NOMO-1 treated with dmso at 0.1 percent for 144 hours (cell line): Measurements from ENCODE around the gene JMJD6.
"Not testable (repeated sequence)": the region's sequence is repeated elsewhere in the genome, so short reads cannot be mapped to it uniquely, and the experiment has no call there.

ENCODE experiments used
- DNase-seq: peaks from one replicate; lab custom pipeline; 2025; ENCODE audit not compliant: unreplicated experiment; lab: John Stamatoyannopoulos, UW

Gene JMJD6

DNA sequence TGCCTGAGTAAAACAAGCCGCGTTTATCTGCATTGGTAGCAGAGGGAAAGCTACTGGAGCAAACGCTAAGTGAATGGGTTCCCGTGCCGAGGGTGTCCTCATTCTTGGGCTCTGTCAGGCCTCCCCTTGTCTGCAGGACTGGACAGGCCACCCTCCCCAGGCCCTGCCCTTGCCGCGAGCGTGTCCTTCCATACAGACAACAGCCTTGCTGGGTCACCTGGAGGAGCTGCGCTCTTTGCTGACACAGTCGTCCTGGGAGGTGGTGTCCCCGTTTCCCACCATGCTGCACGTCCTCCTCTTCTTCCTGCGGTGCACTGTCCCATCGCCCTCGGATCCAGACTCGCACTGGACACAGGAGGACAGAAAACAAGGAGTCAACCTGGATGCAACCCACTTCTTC lies 7.9 kb downstream of the JMJD6 start:
- DNase-seq: no peak

DNA sequence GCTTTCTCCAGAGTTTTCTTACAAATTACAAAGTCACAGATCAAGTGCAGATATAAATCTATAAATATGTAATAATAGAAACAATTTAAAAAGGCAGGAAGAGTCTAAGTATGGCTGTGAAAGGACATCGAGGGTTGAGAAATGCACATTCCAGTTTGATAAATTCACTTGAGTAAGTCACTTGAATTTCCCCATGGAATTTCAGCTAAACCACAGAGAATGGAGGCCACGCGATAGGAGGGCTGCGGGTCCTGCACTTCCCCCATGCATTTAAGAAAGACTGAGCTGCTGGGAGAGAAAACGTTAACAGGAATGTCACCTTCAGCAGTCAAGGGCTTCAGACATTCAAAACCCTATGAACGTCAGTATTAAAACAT lies 9.6 kb downstream of the JMJD6 start:
- DNase-seq: no peak

DNA sequence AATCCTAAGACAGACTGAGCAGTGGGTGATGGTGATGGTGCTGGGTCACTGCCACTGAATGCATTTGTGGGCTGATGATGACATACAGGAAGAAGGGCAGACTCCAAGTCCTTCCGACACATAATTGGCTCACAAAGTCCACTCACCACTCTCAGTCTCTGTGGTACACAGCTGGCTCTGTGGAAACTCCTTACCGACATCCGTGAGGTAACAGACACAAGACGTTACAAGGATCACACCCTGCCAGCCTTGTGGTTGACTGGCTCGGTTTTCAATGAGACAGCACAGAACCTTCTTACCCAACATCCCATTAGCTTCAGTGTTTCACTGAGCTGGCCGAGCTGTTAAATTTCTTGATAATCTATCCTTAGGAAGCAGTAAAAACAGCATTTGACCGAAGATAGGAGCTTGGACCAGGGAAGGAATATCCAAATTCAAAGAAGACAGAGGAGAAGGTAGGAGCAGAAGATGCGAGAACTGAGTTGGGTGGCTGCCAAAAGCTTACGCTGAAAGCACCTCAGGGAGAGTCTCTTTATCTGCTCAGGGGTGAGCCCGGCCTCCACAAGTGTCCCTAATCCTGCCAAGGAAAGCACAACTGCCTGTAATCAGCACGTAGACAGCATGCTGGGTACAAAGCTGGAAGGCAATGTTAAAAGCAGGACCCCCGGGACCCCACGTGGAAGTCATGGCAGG lies 10.1 kb downstream of the JMJD6 start:
- peak; percentile 96 for DNase-seq

DNA sequence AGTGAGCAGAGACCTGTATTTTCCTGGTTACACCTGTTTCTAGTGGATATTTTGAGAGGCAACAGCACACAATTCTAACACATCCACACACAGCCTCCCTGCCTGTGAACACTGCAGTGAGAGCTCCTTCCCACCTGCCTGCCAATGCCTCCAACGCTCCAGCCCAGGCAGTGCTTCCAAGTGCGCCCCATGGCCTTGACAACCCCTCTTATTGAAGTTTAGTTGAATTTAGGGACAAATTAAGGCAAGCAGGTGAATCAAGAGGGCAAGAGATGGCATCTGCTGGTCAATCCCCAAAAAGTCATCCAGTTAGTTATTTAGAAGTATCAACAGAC lies 10.9 kb downstream of the JMJD6 start:
- DNase-seq: no peak

DNA sequence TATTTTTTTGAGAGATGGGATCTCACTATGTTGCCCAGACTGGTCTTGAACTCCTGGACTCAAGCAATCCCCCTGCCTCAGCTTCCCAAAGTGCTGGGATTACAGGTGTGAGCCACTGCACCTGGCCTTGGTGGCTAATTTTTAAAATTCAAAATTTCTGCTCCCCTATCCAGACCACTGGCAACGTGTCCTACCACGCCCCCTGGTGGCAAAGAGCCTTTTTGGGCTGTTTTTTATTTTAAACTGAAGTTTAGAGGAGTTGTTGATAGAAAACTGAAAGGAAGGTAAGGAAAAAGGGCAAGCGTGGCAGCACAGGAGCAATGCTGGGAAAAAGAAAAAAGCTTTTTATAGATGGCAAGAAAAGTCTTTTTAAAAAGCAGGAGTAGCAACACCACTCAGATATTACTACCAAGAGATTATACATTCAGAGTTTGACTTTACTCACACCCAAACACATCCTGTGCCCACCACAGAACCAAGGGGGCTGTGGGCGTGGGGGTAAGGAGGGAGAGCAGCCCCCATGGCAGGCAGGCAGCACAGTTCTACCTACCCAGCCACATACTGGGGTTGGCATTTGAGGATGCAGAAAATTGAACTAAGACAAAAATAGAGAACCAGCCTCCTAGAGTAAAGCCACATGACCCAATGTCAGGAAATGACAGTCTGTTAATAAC lies 11.4 kb downstream of the JMJD6 start:
- DNase-seq: no peak

DNA sequence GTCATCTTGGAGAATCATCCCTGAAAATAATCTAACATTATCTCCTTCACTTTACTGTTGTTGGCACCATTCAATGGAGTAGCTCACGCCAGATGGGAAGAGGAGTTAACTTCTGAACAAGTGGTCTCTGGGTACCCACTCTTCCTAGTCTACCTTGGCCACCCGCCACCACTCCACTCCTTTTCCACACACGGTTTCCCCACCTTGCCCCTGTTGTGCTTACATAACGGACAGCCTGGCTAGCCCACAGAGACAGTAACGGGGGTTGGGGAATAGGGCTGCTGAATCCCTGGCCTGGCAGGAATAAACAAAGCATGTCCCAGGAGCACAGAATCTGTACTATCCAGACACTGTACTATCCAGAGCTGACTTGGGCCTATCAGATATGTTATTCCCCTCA lies 12.1 kb downstream of the JMJD6 start:
- no peak for DNase-seq

DNA sequence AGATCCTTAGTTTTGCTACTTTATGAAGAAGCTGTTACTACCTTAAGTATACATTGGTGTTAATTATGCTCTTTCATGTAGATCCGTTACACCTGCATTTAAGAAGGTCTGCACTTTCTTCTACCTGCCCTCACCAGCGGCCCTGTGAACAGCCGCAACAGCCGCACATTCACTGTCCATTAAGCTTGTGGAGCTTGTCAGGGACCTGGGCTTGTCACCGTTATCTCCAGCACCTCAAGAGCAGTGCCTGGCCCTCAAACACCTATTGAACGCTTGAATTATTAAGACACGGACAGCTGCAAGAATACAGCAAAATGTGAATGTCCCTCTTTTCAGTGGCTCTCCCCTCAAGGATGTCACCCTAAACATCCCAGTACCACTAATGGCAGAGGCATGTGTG lies 12.6 kb downstream of the JMJD6 start:
- no peak for DNase-seq

DNA sequence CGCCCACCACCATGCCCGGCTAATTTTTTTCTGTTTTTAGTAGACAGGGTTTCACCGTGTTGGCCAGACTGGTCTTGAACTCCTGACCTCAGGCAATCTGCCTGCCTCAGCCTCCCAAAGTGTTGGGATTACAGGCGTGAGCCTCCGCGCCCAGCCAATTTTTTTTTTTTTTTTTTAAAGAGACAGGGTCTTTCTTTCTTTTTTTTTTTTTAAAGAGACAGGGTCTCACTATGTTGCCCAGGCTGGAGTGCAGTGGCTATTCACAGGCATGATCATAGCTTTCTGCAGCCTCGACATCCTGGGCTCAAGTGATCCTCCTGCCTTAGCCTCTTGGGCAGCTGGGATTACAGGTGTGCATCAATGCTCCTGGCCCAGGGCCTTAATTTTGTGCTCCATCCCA lies 14.1 kb downstream of the JMJD6 start:
- DNase-seq: not testable (repeated sequence)

DNA sequence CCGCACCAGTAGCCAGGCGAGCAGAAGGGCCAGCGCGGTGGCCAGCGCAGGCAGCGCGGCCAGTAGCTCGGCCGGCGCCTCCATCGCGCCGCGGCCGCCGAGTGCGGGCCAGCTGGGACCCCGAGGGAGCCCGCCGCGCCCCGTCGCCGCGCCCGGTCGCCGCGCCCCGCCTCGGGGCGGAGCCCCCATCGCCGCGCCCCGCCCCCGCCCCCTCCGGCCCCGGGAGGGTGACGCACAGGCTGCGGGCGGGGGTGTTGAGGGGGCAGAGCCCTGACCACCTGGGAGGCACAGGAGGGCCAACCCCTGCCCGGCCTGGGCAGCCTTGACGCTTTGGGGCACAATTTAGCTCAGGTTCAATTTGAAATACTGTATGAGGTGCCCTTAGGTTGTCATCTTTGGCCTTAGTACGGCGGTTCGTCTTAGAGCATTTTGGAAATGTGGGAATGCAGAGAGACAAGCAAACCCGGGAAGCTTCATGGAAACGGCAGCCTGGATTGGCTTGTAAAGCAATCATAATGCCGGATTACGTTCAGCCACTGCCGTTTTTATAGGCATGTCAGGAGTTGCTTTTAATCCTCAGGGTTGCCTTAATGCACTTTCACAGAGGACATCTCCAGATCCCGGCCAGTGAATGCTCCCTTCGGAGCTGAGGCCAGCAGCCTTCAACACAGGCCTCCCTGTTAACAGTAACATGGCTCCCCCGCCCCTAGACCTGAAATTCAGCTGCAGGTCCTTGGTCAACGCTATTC lies 15.4 kb downstream of the JMJD6 start, which contains the start of gene MXRA7:
Gene MXRA7, minus strand, starts transcription at position 103 of the 749 bp plus-strand sequence. Its CDS starts 19 bp downstream, at position 84.
- DNase-seq: no peak

DNA sequence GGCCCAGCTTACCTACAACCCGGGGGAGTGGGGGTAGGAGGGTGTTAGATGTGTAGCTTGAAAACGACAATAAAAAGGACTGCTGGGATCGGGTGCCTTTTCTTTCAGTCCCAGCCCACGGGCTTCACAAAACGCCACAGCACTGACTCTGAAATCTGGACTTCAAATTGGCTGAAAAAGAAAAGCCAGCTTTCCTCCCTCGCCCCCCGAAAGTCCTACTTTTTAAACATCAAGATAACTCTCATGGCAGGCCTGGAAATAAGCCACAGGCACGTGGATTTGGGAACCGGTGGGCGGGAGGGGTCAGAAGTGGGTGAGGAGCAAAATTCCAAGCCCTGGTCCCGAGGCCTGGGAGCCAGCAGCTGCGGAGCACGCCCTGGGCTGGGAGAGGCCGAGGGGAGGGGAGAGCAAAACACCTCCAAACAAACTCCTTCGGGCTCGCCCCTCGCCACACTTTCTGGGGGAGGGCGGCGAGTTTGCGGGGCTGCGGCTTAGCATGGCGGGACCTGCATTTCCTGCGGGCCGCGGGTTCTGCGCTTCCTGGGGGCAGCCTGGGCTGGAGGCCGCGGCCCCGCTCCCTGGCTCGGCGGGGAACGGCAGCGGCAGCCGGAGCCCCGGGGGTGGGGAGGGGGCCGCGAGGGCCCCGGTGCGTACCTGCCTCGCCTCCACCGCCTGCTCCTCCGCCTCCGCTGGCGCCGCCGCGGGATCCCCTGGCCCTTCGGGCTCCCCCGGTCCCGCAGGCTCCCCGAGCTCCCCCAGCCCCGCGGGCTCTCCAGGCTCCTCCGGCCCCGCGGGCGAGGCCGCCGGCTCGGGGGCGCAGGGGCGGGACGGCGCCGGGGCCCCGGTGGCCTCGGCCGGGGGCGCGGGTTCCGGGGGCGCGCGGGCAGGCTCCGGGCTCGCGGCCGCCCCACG lies 16.2 kb downstream of the JMJD6 start:
- DNase-seq: not testable (repeated sequence)

DNA sequence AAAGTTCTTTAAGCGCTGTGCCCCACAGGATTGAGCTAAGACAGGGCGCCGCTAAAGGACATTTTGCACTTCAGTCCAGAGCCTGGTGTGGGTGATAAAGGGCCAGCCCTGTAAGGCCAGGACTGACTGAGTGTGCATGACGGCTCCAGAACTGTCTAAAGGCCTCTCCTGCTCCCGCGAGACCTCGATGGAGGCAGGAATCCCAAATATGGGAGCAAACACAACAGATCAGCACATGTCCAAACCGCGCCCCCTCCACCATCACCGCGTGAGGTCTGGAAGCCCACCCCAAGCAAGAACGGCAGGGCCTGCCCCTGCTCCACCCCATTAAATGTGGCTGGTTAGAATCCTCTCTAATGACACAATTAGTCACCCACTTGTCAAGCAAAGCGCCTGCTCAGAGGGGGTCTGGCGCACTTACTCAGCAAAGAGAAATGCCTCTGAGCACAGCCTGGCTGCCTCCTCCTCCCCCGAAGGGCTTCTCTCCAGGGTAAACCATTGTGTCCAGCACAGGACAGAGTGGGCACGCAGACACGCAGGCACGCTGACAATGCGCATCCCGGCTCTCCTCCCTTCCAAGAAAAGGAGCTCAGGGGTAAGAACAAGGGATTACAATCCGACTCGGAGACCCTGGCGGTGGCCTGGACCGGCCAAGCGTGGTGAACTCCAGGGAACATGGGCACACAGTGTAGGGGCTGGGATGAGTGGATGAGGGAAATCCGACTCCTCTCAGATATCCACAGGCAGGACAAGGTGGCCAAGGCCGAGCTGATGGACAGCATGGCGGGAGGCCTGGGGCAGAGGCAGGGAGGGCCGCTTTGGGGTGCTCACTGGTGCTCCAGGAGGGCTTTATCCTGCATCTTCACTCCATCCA lies 17.1 kb downstream of the JMJD6 start:
- DNase-seq: no peak

DNA sequence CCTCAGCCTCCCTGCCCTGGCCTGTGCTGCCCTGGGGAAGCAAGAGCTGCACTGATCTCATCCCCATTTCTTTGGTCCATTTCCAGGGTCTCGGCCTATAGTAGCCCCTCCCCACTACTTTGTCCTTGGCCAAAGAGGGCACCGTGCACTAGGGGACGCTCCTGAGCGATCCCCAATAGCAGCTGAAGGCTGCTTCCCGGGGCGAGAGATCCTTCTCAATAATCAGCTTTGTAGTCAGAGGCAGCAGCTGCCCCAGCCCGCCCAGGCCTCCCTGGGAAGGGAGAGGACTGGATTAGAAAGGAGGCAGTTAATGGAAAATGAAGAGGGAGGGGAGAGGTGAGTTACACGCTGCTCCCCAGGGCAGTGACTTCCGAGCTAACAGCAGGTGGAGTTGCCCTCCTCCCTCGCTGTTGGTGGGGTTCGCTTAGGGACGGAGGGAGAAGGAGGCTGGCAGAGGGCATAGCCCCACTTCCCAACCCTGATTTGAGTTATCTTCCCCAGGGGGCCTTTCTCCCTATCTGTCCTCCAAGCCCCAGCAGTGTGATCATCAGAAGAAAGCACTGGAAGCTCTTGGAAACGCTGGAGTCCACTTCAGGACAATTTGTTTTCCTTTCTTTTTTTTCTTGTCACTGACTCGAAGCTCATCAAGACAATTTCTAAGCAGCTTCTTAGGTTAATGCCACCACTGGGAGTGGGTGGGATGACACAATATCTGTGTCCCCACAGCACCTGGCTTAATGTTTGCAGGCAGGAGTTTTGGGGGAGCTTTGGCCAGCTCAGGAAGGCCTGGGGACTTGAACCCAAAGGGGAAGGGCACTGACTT lies 18.2 kb downstream of the JMJD6 start:
- DNase-seq: no peak

DNA sequence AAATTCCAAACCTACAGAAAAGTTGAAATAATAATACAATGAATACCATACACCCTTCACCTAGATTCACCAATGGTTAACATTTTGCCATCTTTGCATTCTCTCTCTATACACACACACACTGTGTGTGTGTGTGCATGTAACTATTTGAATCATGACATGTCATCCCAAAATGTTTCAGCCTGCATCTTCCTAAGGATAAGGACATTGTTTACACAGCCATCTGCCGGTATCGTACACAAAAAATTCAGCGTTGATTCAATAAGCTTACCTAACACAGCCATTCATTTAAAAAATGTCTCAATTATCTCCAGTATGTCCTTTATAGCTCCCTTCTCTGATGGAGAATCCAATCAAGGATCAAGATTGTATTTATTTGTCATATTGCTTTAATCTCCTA lies 19.6 kb downstream of the JMJD6 start:
- no peak for DNase-seq

DNA sequence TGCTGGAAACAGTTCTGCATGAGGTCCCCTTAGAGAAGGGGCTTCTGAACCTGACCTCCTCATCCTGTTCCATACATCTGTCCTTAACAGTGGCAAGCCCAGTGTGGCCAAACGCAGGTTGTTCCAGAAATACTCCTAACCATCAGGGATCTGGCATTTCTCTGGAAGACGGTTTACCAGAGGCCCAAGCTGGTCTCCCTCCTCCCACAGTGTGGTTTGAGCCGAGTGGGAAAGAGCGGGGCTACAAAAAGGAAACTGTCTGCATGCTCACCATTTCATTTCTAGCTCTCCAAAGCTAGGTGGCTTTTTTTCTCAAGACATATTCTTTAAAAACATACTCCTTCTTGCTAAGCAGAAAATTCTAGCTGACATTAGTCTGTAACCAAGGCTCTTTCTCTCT lies 21.6 kb downstream of the JMJD6 start:
- DNase-seq: no peak

DNA sequence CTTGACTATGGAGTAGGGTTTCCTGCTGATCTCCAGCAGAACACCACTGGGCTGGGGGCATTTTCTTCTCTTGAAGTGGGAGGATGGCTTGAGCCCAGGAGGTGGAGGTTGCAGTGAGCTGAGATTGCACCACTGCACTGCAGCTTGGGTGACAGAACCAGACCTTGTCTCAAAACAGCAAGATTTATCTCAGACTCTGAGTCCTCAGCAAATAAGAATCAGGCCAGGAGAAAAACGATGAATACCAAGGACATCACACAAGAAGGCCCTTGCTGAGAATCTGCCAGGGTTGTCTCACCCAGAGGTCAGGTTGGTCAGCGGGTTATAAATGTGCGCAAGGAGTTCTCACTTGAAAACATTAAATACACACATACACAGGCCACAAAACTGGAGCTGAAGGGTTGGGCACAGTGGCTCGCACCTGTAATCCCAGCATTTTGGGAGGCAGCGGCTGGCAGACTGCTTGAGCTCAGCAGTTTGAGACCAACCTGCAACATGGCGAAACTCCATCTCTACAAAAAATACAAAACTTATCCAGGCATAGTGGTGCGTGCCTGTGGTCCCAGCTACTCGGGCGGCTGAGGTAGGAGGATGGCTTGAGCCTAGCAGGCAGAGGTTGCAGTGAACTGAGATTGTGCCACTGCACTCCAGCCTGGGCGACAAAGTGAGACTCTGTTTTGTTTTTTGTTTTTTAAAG lies 23.3 kb downstream of the JMJD6 start:
- no peak for DNase-seq

DNA sequence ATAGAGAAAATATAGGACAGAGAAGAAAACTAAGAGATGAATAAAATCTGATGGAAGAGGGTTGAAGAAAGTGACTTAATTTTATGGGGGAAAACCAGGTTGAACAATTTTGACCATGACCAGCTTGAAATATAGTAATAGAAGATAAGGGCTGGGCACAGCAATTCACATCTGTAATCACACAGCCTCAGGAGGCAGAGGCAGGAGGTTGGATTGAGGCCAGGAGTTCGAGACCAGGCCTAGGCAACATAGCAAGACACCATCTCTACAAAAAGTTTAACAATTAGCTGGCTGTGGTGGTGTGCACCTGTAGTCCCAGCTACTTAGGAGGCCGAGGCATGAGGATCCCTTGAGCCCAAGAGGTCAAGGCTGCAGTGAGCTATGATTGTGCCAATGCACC lies 24.3 kb downstream of the JMJD6 start:
- no peak for DNase-seq

DNA sequence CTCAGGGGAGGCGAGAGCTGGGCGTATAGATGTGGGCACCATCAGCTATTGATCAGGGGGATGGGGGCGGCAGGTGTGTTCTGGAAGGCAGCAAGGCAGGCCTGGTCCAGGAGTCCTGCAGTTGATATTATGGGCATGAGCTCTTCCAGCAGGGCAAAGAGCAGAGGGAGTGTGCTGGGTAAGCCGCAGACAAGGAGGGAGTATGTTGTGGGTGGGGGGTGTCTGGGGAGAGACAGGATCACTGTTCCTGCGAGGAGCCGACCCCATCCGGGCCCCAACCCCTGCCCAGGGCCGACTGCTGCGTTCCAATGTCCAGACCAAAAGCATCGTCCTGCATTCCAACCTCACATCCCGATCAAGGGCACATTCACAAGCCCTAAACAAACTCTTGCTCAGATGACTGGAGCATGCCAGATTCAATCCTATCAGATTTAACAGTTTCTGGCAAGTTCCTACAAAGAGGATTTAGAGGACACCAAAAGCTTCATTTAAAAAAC lies 24.9 kb downstream of the JMJD6 start:
- DNase-seq: no peak

DNA sequence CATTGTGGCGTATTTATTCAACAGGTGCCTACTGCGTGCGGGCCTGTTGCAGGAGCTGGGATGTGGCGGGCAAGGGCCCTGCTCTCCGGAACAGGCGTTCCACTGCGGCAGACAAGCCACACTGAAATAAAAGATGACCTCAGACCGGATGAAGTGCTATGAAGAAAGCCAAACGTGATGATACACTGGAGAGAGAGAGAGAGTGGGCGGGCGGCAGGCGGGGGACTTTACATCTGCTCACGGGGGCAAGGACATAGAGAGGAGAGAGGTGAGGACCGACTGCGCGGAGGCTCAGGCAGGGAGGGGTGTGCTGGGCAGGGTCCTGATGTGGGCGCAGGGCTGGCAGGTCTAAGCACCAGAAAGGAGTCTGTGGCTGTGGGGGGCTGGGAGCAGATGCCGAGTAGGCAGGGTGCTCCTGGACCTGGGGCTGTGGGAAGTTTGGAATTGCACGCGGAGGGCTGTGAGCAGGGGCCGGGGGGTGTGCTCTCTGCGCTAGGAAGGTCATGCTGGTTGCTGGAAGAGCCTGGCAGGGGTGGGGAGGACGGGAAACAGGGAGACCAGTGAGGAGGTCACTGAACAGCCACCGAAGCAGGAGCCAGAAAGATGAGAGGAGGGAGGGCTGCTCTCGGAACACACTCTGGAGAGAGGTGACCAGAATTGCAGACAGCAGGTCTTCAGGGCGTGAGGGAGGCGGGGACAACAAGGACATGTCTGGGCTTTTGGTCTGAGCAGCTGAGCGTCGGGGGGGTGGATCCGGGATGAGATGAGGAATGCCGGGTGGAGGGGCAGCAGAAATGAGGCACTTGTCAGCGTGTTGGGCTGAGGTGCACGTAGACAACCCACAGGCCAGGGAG lies 25.6 kb downstream of the JMJD6 start:
- no peak for DNase-seq
